ENCODE results near the gene PRUNE2. TPM values are rescaled to one million over a fixed set of nuclear protein-coding genes. Genes with fewer than 3 reads are reported as not detected.

Gene PRUNE2
- total RNA-seq, 1 donor from 2014 or later: 4.3 TPM

- Mint-ChIP-seq H3K9me3 (peaks cover 10% of the 10 kb centered on the region), H3K27ac (ENCODE audit: unreplicated experiment) (no peak overlapping the region), H3K27me3 (ENCODE audit: low read depth) (no peaks in the 10 kb centered on the region), H3K4me1 (peaks cover 37% of the 10 kb centered on the region), H3K4me3 (no peak overlapping the region), H3K36me3 (ENCODE audit: low read depth) (no peaks in the 10 kb centered on the region)
- DNase-seq (ENCODE audit: low read depth, low spot score): no peak
- no peak for TF ChIP-seq CTCF (conservative IDR thresholded peaks at IDR 0.05)
These were observed 314.5 kb downstream of the PRUNE2 start for GRCh38 chr9:76591256-76591950.

GRCh38 chr9:76588316-76588715, 317.6 kb downstream of the PRUNE2 start:
- H3K9me3 Mint-ChIP-seq: peaks cover 10% of the 10 kb centered on the region
- no peaks in the 10 kb centered on the region for H3K36me3 Mint-ChIP-seq (ENCODE audit: low read depth)
- no peak for DNase-seq (ENCODE audit: low read depth, low spot score)
- H3K27ac Mint-ChIP-seq (ENCODE audit: unreplicated experiment): no peak overlapping the region
- H3K4me3 Mint-ChIP-seq: no peak overlapping the region
- H3K27me3 Mint-ChIP-seq (ENCODE audit: low read depth): no peaks in the 10 kb centered on the region
- TF ChIP-seq CTCF (conservative IDR thresholded peaks at IDR 0.05): no peak
- peaks cover 26% of the 10 kb centered on the region for H3K4me1 Mint-ChIP-seq

DNA sequence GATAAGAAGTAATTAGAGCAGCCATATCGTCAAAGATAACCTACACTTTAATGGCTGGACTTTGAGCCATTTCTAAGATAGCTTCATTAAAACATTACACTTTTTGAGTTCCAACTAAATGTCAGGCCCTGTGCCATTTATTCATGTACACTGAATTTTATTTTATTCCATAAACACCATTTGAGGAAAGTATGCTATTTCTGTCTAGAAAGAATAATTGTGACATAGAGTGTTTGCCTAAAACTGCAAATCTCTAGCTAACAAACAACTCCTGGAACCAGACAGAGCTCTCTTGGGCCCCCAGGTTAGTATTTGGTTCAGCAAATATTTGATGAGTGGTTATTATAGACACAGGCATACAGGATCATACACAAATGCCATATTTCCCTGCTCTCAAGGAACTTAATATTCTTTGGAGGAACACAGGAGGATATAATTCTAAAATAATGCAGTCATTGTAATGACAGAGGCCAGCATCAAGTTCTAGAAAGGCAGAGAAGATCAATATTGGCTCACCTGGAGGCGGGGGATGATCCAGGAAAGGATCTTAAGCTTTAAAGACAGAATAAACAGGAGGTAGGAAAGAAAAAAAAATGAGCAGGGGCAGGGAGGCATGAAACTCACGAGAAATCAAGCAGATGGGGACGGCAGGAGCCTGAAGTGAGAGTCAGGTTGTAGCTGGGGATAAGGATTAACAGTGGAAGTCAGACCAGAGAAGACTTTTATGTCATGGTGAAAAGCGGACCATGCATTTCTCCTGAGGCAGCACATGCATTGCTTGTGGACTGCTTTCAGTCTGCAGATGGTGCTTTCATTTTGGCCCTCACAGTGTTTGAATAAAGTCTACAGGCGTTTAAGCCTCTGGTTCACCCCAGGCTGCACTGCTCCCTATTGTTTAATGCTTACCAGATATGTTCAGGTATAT, 319.3 kb downstream of the PRUNE2 start:
- no peak for TF ChIP-seq CTCF (conservative IDR thresholded peaks at IDR 0.05)
- Mint-ChIP-seq H3K4me1 (peaks cover 10% of the 10 kb centered on the region), H3K27ac (ENCODE audit: unreplicated experiment) (no peak overlapping the region), H3K36me3 (ENCODE audit: low read depth) (no peaks in the 10 kb centered on the region), H3K27me3 (ENCODE audit: low read depth) (no peaks in the 10 kb centered on the region), H3K4me3 (no peak overlapping the region), H3K9me3 (peaks cover 10% of the 10 kb centered on the region)
- no peak for DNase-seq (ENCODE audit: low read depth, low spot score)

DNA sequence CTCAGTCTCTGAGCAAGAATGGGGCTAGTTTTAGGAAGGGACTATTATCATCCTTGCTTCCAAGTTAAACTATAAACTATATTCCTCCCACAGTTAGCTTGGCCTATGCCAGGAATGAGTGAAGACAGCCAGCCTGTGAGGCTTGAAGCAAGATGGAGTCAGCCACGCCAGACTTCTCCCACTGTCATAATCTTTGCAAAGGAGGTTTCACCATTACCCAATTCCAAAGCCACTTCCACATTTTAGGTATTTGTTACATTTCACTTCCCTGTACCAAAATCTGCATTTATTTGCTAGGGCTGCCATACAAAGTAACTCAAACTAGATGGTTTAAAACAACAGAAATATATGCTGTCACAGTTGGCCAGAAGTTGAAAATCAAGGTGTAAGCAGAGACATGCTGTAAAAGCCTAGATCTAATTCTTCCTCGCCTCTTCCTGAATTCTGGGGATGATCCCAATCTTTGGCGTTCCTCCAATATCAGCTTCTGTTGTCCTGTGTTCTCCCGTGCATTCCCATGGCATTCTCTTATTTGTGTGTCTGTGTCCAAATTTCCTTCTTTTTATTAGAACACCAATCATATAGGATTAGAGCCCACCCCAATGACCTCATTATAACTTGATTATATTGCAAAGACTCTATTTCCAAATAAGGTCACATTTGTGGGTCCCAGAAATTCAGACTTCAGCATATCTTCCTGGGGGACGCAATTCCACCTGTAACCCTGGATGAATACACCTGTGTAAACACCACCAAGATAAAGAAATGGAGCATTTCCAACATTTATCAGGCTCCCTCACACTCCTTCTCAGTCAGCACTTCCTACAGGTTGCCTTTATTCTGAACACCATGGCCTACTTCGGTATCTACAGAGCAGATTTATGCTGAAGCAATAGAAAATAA, 320.2 kb downstream of the PRUNE2 start:
- Mint-ChIP-seq H3K9me3 (peaks cover 4% of the 10 kb centered on the region), H3K27ac (ENCODE audit: unreplicated experiment) (no peak overlapping the region), H3K4me3 (no peak overlapping the region), H3K27me3 (ENCODE audit: low read depth) (no peaks in the 10 kb centered on the region), H3K4me1 (peaks cover under 1% of the 10 kb centered on the region), H3K36me3 (ENCODE audit: low read depth) (no peaks in the 10 kb centered on the region)
- DNase-seq (ENCODE audit: low read depth, low spot score): no peak
- TF ChIP-seq CTCF (conservative IDR thresholded peaks at IDR 0.05): no peak

DNA sequence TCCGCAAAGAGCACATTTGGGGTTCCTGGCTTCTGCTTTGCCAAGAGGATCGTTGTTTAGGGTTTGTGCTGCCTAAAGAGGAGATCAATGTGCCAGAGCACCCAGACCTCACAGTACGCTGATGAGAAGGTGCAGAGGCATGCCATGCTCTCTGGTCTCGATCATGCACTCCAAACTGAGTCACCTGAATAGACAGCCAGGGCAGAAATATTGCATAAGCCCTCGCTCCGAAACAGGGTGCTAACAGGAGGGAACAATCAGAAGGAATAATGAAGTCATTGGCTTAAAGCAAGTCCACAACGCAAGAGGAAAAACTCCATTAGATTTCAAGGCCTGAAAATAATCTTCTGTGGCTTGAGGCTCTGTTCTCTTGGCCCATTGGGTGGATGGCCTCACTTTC, 322.7 kb downstream of the PRUNE2 start:
- Mint-ChIP-seq H3K9me3 (no peaks in the 10 kb centered on the region), H3K36me3 (ENCODE audit: low read depth) (no peaks in the 10 kb centered on the region), H3K27ac (ENCODE audit: unreplicated experiment) (no peak overlapping the region), H3K27me3 (ENCODE audit: low read depth) (no peaks in the 10 kb centered on the region), H3K4me3 (no peak overlapping the region), H3K4me1 (peaks cover 5% of the 10 kb centered on the region)
- TF ChIP-seq CTCF (conservative IDR thresholded peaks at IDR 0.05): no peak
- no peak for DNase-seq (ENCODE audit: low read depth, low spot score)

Data from neural crest cell (in vitro differentiated cells).